GM19463 (cell line): Measurements from ENCODE around the gene RYR2.

ENCODE experiments used
- ATAC-seq: cut with Tn5 transposase; IDR thresholded peaks from one replicate; pipeline ENCODE4 v1.9.1; 2021; ENCODE audit warnings: mild to moderate bottlenecking, moderate library complexity; ENCODE audit not compliant: unreplicated experiment

Gene RYR2

DNA sequence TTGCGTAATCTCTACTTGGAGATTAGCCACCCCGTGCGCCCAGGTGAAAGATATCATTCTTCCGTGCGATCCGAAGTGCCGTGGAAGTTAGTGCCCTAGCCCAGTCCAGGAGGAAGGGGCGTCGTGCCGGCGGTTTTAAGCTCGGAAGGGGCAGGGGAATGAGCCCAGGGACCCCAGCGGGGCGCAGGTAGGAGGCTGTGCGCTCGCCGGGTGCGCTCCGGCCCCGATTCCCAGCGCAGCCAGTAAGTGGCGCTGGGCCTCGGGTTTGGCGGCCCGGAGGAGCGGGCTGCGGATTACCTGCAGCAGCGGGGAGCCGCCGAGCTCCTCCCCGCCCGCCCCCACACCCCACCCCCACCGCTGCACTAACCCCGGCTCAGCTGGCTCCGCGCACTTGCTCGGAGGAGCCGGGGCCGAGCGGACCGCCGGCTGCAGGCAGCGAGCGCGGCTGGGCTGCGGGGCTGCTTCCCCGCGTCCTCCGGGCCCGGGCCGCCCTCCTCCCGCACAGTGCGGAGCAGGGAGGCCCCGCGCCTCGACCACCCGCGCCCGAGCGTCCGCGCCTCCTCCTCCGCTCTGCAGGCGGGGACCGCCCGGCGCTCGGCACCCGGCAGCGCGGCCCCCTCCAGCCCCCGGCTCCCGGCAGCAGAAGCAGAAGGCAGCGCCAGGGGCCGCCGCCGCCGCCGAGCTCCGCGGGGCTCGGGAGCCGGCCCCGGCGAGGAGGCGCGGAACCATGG is at the start of gene RYR2:
Gene RYR2 (plus strand): TSS at position 390 of the 731 bp plus-strand sequence. CDS start 338 bp downstream, at position 728.
- no peak for ATAC-seq

DNA sequence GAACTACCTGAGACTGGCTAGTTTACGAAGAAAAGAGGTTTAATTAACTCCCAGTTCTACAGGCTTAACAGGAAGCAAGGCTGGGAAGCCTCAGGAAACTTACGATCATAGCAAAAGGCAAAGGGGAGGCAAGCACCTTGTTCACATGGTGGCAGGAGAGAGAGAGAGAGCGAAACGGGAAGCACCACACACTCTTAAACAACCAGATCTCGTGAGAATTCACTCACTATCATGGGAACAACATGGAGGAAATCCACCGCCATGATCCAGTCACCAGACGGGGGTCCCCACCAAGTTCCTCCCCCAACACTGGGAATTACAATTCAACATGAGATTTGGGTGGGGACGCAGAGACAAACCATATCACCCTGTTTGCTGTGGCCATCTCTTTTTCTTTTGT is 49.5 kb upstream of the RYR2 start:
- no peak for ATAC-seq

DNA sequence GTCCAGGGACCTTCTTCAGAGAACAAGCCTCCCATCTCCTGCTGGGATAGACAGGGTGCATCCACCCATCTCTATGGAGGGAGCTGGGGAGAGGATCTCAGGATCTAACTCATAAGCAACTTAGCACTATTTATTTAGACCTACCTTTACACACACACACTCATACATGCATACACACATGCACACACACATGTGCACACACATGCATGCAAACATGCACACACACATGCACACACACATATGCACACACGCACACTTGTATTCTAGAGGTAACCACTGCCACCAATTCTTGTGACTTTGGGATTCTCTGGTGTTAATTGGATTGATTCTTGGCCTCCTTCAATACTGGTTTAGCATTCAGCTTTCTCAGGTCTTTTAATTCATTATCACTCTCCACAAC is 47.5 kb upstream of the RYR2 start:
- no peak for ATAC-seq

DNA sequence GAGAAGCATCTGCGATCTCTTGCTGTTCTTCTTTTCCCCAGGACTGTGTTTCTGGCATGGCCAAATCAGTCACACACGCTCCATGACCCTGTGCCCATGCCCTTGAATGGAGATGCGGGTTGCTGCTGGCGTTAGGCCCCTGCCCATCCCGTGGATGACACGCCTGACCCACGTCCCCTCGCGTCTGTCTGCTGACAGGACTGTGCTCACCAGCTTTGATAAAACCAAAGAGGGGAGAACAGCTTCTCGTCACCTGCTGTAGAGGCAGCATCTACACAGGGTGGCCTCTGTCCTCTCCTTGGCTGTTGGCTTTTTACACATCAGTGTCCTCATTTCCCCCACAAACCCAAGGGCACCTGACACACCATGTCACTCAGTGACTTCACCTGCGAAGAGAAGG is 44.6 kb upstream of the RYR2 start:
- ATAC-seq: no peak

- ATAC-seq: no peak
These were observed 44.1 kb upstream of the RYR2 start for GRCh38 chr1:236997882-236998281.

DNA sequence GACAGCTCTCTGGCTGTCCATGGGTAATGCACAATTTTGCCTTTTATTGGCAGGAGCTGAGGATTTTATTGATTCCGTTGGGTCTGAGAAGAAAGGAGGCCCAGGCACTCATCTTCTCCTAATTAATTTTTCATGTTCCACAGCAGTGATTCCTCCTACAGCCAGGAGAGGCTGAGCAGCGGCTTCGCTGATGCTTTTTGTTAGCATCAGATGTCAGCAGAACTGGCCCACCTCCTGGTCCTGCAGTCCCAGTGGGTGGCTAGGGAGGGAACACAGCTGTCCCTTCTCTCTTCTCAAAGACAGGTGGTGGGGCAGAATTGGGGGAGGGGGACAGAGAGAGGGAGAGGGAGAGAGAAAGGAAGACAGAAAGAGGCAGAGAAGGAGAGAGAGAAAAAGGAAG is 43.4 kb upstream of the RYR2 start:
- no peak for ATAC-seq

DNA sequence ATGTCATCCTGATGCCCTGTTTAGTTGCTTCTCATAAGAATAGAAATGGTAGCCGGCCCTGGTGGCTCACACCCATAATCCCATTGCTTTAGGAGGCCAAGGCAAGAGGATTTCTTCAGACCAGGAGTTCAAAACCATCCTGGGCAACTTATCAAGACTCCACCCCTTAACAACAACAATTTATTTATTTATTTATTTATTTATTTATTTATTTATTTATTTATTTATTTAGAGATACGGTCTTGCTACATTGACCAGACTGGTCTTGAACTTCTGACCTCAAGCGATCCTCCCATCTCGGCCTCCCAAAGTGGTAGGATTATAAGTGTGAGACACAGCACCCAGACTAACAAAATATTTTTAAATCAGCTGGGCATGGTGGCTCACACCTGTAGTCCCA is 41.8 kb upstream of the RYR2 start:
- ATAC-seq: no peak

- ATAC-seq: no peak
These were observed 38.5 kb upstream of the RYR2 start for GRCh38 chr1:237003516-237003915.

- no peak for ATAC-seq
These were observed 37.9 kb upstream of the RYR2 start, which contains the start of gene MT1HL1 for GRCh38 chr1:237004116-237004515. MT1HL1 (minus strand) TSS chr1:237004441; CDS start chr1:237004372, 69 bp downstream.

DNA sequence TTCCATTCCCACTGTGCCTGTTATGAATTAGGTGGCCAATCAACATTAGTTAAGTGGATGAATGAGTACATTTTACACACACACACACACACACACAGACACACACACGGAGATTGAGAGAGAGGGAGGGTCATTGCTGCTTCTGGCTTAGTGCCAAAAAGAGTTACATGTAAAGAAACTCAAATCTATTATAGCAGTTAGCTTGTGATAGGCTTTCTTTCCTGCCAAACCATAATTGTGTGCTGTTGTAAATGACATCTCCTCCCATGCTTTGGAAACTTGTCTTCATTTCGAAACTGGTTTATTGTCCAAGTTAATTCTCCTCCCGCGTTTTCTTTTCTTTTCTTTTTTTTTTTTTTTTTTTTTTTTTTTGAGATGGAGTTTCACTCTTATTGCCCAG is 36.3 kb upstream of the RYR2 start:
- ATAC-seq: no peak

GRCh38 chr1:237007147-237007881 is 34.7 kb upstream of the RYR2 start:
- no peak for ATAC-seq

DNA sequence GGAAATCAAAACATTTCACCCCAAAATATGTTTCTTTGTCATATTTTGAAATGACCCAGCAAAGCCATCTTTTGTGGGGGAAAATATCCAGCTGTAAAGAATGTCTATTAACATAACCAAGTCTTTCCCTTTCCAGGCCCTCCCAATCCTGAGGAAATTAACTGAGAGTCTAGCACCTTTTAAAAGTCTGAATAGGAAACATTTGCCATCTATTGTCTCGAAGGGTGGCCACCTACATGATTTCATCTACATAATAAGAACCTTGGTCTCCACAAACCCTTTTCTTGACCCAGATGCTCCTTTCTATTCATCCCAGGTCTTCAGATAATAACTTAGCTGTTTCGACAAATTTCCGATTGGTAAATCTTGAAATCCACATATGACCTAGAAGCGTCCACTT is 32.4 kb upstream of the RYR2 start:
- no peak for ATAC-seq

- ATAC-seq: no peak
These were observed 30.6 kb upstream of the RYR2 start for GRCh38 chr1:237011432-237011831.

DNA sequence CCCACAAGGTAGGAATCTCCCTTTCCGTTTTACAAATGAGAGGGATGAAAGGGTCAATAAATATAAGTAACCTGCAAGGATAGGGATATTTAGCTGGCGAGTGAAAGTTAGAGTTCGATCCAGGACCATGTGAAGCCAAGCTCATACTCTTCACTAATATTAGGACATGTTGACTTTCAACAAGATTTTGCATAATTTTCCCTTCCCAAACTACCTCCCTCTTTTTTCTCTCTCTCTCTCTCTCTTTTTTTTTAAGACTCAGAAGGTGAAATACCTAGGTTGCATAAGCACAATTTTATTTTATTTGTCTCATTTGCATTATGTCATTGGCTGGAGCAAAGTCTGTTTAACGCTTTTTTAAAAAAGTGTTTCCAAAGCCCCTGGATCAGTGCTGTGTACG is 29.6 kb upstream of the RYR2 start:
- ATAC-seq: no peak

GRCh38 chr1:237012788-237013383 is 29.1 kb upstream of the RYR2 start:
- ATAC-seq: no peak

DNA sequence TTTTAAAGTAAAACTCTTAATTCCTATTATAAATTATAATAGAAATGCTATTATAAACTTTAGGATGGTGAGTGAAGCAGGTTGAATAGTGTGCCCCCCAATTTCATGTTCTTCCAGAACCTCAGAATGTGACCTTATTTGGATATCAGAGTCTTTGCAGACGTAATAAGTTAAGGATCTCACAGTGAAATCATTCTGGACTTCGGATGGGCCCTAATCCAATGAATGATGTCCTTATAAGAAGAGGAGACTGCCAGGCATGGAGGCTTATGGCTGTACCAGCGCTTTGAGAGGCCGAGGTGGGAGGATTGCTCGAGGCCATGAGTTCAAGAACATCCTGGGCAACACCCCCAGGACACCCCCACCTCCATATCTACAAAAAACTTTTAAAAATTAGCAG is 28.4 kb upstream of the RYR2 start:
- ATAC-seq: no peak

GRCh38 chr1:237016626-237017025 is 25.4 kb upstream of the RYR2 start:
- ATAC-seq: no peak

- no peak for ATAC-seq
These were observed 23.1 kb upstream of the RYR2 start for GRCh38 chr1:237018896-237019295.

DNA sequence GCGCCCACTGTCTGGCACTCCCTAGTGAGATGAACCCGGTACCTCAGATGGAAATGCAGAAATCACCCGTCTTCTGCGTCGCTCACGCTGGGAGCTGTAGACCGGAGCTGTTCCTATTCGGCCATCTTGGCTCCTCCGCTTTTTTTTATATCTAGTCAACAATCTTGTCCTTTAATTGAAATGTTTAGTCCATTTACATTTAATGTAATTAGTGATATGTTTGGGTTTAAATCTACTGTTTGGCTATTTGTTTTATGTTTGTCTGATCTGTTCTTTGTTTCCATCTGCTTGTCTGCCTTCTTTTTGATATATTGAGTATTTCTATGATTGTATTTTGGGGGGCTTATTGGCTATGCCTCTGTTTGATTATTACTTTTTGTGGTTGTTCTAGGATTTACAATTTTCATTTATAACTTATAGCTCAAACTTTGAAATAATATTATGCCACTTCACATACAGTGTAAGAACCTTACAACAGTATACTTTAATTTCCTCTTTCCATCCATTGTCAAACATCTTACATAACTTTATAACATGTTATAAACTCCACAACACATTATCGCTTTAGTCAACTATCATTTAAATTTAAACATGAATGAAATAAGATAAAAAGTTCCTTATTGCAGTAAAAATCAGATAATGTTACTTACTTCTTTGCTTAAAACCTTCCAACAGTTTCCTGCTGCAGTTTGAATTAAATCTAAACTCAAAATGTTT is 16.5 kb upstream of the RYR2 start:
- ATAC-seq: no peak

DNA sequence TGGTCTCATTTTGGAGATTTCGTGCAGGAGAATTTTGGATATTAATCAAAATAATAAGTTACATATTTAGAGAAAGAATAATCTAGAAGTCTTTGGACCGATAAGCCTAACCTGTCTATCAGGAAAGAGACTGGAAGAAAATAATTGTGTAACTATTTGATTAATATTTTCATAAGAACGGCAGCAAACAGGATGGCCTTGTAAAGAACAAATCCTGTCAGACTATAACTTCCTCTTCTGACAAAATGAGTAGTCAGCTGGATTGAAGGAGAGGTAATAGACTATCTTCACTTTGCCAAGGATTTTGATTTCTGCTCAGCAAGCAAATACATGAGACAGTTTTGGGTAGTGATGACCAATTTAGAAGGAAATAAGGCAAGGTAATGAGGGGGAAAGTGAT is 12.7 kb upstream of the RYR2 start:
- no peak for ATAC-seq

GRCh38 chr1:237029850-237030535 is 12.0 kb upstream of the RYR2 start:
- no peak for ATAC-seq
